Measurements from ENCODE around the gene CEMIP2. TPM values are rescaled to one million over a fixed set of nuclear protein-coding genes. Genes with fewer than 3 reads are reported as not detected.

The CEMIP2 gene
- total and polyA plus RNA-seq, 10 of the 15 experiments (the other 5 are each of a cell fraction or from before 2014, with no cell fraction given): 0.50 to 19.2 (median 1.2) TPM

DNA sequence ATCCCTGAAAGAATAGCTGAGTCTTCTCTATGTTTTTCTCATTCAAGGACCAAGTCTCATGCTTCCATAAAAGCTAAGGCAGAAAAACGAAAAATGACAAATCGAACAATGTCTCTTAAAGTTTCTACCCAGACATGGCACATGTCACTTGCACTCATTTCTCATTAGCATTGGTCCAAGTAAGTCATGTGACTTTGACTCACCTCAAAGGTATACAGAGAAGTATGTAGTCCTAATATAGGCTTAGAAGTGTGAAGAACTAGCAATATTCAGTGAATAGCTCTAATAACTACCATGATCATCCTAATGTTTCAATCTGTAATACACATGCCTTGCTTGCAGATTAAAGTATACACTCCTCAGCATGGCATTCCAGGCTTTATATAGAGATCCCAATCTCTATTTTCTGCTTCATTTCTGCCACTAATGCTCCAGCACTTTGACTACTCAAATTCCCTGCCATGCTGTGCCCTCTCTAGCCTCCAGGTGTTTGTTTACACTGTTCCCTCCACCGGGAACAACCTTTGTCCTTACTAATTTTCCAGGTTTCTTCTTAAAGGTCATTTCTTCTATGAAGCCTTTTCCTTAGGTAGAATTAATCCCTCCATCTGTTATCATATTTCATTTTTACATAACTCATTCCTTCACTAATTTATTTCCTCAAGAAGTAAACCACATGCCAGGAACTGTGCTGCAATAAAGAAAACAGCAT, 98.9 kb downstream of the CEMIP2 start:
- SMC1A ChIA-PET (ENCODE audit: uncharacterized antibody, unreplicated experiment): interaction anchor here (0.9 to 1.7 kb wide), 2 partner anchors 8 to 12 kb away, joined by 3 read pairs; no protein-coding TSS in a partner anchor
- Histone ChIP-seq H4K20me1 (ENCODE audit: control insufficient read depth, insufficient read depth) (no peaks in the 10 kb centered on the region), H3K9ac (ENCODE audit: control insufficient read depth, insufficient read depth, low read length) (no peak overlapping the region), H3K79me2 (ENCODE audit: control insufficient read depth, insufficient read depth, low read length) (no peaks in the 10 kb centered on the region), H3K4me2 (ENCODE audit: control insufficient read depth, insufficient read depth) (no peak overlapping the region), H3K9me3 (replicated peaks; ENCODE audit: control insufficient read depth, insufficient read depth, low read length) (no peaks in the 10 kb centered on the region), H3K27me3 (replicated peaks in 1 of 2; ENCODE audit: control insufficient read depth in 2 of 2, insufficient read depth in 2 of 2, low read length in 1 of 2) (no peaks in the 10 kb centered on the region), H3K36me3 (ENCODE audit: control insufficient read depth in 2 of 2, insufficient read depth in 2 of 2, low read length in 1 of 2) (no peaks in the 10 kb centered on the region), H3K4me3 (no peak overlapping the region), H2AFZ (ENCODE audit: control insufficient read depth, low read depth, low read length) (no peak overlapping the region), H3K27ac (ENCODE audit: control insufficient read depth, insufficient read depth) (no peak overlapping the region), H3K4me1 (ENCODE audit: control insufficient read depth, insufficient read depth, low read length) (no peaks in the 10 kb centered on the region)
- FAIRE-seq: no peak
- CTCF ChIA-PET: no interaction called here
- POLR2A ChIA-PET: no interaction called here
- BruUV-seq (replicated peaks): no TSS peak
- intact Hi-C loops (cut with micrococcal nuclease; ENCODE audit: unreplicated experiment) (no loop called here), in situ Hi-C loops (cut with MboI) (no loop called here)
- DNase-seq (ENCODE audit: low read depth, low spot score): no peak
- TF ChIP-seq JUND (IDR thresholded peaks at IDR 0.05; ENCODE audit: low read depth, low read length) (no peak), NR2F1 (conservative IDR thresholded peaks at IDR 0.05) (no peak), RUNX3 (IDR thresholded peaks at IDR 0.05; ENCODE audit: low read length) (no peak), EED (IDR thresholded peaks at IDR 0.05; ENCODE audit: low read depth) (no peak), BRCA1 (IDR thresholded peaks at IDR 0.05; ENCODE audit: low read depth, low read length) (no peak), ESRRA (IDR thresholded peaks at IDR 0.05; ENCODE audit: low read length) (no peak), HDGF (IDR thresholded peaks at IDR 0.05) (no peak), POLR2A (IDR thresholded peaks at IDR 0.05; ENCODE audit: low read depth, low read length) (no peak), MTA3 (IDR thresholded peaks at IDR 0.05; ENCODE audit: borderline replicate concordance, low read length) (no peak)
- TF ChIP-seq, protein P1, sequence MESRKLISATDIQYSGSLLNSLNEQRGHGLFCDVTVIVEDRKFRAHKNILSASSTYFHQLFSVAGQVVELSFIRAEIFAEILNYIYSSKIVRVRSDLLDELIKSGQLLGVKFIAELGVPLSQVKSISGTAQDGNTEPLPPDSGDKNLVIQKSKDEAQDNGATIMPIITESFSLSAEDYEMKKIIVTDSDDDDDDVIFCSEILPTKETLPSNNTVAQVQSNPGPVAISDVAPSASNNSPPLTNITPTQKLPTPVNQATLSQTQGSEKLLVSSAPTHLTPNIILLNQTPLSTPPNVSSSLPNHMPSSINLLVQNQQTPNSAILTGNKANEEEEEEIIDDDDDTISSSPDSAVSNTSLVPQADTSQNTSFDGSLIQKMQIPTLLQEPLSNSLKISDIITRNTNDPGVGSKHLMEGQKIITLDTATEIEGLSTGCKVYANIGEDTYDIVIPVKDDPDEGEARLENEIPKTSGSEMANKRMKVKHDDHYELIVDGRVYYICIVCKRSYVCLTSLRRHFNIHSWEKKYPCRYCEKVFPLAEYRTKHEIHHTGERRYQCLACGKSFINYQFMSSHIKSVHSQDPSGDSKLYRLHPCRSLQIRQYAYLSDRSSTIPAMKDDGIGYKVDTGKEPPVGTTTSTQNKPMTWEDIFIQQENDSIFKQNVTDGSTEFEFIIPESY (IDR thresholded peaks at IDR 0.05): no peak
- TF ChIP-seq, protein P2, sequence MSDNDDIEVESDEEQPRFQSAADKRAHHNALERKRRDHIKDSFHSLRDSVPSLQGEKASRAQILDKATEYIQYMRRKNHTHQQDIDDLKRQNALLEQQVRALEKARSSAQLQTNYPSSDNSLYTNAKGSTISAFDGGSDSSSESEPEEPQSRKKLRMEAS (IDR thresholded peaks at IDR 0.05; ENCODE audit: low read depth, low read length): no peak
- TF ChIP-seq, protein P3, sequence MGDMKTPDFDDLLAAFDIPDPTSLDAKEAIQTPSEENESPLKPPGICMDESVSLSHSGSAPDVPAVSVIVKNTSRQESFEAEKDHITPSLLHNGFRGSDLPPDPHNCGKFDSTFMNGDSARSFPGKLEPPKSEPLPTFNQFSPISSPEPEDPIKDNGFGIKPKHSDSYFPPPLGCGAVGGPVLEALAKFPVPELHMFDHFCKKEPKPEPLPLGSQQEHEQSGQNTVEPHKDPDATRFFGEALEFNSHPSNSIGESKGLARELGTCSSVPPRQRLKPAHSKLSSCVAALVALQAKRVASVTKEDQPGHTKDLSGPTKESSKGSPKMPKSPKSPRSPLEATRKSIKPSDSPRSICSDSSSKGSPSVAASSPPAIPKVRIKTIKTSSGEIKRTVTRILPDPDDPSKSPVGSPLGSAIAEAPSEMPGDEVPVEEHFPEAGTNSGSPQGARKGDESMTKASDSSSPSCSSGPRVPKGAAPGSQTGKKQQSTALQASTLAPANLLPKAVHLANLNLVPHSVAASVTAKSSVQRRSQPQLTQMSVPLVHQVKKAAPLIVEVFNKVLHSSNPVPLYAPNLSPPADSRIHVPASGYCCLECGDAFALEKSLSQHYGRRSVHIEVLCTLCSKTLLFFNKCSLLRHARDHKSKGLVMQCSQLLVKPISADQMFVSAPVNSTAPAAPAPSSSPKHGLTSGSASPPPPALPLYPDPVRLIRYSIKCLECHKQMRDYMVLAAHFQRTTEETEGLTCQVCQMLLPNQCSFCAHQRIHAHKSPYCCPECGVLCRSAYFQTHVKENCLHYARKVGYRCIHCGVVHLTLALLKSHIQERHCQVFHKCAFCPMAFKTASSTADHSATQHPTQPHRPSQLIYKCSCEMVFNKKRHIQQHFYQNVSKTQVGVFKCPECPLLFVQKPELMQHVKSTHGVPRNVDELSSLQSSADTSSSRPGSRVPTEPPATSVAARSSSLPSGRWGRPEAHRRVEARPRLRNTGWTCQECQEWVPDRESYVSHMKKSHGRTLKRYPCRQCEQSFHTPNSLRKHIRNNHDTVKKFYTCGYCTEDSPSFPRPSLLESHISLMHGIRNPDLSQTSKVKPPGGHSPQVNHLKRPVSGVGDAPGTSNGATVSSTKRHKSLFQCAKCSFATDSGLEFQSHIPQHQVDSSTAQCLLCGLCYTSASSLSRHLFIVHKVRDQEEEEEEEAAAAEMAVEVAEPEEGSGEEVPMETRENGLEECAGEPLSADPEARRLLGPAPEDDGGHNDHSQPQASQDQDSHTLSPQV (IDR thresholded peaks at IDR 0.05): no peak
- TF ChIP-seq, protein P4, sequence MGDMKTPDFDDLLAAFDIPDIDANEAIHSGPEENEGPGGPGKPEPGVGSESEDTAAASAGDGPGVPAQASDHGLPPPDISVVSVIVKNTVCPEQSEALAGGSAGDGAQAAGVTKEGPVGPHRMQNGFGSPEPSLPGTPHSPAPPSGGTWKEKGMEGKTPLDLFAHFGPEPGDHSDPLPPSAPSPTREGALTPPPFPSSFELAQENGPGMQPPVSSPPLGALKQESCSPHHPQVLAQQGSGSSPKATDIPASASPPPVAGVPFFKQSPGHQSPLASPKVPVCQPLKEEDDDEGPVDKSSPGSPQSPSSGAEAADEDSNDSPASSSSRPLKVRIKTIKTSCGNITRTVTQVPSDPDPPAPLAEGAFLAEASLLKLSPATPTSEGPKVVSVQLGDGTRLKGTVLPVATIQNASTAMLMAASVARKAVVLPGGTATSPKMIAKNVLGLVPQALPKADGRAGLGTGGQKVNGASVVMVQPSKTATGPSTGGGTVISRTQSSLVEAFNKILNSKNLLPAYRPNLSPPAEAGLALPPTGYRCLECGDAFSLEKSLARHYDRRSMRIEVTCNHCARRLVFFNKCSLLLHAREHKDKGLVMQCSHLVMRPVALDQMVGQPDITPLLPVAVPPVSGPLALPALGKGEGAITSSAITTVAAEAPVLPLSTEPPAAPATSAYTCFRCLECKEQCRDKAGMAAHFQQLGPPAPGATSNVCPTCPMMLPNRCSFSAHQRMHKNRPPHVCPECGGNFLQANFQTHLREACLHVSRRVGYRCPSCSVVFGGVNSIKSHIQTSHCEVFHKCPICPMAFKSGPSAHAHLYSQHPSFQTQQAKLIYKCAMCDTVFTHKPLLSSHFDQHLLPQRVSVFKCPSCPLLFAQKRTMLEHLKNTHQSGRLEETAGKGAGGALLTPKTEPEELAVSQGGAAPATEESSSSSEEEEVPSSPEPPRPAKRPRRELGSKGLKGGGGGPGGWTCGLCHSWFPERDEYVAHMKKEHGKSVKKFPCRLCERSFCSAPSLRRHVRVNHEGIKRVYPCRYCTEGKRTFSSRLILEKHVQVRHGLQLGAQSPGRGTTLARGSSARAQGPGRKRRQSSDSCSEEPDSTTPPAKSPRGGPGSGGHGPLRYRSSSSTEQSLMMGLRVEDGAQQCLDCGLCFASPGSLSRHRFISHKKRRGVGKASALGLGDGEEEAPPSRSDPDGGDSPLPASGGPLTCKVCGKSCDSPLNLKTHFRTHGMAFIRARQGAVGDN (IDR thresholded peaks at IDR 0.05): no peak
- no peak for ATAC-seq
- RAD21 ChIA-PET (ENCODE audit: unreplicated experiment): interaction anchor here (0.5 kb wide), 1 partner anchor 23 kb away, joined by 6 read pairs; no protein-coding TSS in a partner anchor
- WGBS (ENCODE audit: insufficient coverage, insufficient replicate concordance, low lambda C conversion rate, missing lambda C conversion rate): 12% methylated on average over 3 of the region's 3 CpGs

All from GM12878 (cell line).